Activated naive CD4-positive, alpha-beta T cell (primary cell): ENCODE measurements around the gene CKAP2L.
"Not testable (repeated sequence)": the region's sequence is repeated elsewhere in the genome, so short reads cannot be mapped to it uniquely, and the experiment has no call there.

Experiments
- DNase-seq, 4 experiments: peaks; one replicate each; lab custom pipeline; 2025; lab: John Stamatoyannopoulos, UW

Gene CKAP2L

DNA sequence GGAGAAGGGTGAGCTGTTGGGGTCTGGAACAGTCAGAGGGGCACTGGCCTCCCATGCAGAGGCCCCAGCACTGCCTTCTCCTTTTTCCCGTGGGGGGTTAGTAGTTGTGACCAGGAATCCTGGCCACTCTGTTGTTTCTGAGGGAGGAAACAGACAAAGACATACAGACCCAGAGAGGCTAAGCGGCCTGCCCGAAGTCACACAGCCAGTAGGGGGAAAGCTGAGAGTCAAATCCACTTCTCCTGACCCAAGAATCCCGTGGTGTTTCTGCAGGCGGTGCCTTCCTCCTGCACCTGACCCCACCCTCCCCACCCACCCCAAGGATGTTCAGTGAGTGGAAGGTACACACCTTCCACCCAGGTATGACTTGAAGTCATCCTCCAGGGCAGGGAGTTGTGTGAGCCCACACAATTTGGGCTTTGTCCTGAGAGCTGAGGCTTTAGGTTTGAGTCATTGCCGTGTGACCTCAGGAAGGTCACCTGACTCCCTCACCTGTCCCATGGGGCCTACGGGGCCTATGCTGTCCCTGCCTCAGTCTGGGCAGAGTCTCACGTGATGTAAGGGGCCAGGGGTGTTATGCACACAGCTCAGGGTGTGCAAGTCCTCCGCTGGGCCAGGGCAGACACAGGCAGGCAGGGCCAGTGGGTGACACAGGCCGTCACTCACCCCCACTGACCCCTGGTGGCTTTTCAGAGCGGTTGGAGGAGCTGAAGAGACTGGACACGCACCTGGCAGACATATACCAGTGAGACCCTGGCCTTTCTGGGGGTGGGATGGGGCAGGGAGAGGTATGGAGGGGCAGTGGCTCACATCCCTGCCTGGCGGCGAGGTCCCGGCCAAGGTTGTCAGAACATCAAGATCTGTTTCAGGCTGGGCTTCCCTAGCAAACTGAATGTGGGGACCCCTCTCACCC is 38.6 kb downstream of the CKAP2L start:
- no peak for DNase-seq

DNA sequence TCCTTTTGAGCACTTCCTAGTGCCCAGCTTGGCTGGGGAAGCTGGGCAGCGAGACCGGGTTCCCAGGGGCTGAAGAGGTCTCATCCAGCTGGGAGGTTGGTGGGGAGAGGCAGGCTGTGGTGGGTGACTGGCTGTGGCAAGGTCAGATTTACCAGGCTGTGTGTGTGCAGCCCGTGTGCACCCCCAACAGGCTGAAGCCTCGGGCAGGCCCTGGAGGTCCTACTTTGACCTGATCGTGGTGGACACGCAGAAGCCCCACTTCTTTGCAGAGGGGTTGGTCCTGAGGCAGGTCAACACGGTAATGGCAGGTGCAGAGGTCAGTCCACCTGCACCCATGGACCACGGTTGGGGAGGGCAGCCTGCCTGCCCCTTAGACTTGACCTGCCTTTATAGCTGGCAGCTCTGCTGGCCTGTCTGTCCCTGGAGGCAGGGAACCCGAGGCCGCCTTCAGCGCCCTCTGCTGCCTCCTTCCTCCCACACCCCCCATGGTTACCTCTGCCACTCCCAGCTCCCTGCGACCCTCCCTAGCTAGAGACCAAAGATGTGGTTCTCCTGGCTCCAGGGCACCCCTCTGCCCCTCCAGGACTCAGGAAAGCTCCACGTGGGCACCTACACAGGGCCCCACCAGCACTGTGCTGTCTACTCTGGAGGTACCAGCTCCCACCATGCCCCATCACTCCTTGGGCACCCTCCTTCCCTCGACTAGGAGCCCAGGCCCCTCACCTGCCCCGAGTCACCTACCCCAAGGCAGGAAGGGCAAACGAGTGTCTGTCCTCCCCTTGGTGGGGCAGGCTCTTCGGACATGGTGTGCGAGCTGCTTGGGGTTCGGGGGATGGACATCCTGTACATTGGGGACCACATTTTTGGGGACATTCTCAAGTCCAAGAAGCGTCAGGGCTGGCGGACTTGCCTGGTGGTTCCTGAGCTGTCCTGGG is 39.6 kb downstream of the CKAP2L start:
- DNase-seq, result no peak

DNA sequence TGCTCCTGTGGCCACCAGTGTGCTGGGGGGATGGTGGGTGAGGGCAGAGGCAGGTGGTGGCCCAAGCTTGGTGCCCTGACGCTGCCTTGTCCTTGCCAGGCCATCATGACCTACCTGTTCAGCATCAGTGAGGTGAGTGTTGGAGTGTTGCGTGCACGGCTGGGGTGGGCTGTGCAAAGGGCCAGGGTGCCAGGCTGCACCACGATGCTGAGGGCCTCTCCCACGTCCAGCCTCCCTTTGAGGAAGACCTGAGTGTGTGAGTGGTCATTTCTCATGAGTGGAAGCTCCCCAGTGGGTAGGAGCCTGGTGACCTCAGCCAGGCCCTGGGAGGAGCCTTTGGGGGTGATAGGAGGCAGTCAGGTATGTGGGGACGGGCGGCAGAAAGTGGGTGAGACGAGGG is 40.4 kb downstream of the CKAP2L start:
- DNase-seq, result no peak

DNA sequence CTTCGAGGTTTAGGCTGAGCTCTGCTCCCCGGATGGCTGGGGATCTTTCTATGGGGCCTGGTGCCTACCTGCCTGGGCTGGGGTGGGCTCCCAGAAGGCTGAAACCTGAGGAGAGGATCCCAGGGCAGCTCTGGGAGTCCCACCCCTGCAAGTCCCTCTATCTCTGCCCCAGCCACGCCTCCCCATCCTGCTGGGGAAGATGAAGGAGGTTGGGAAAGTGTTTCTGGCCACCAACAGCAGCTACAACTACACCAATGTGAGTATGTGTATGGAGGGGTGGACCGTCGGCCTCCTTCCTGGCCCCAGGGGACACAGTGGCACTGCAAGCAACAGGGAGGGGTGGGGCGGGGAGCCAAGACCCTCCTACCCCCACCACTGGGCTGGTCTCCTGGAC is 40.9 kb downstream of the CKAP2L start:
- DNase-seq, result no peak

DNA sequence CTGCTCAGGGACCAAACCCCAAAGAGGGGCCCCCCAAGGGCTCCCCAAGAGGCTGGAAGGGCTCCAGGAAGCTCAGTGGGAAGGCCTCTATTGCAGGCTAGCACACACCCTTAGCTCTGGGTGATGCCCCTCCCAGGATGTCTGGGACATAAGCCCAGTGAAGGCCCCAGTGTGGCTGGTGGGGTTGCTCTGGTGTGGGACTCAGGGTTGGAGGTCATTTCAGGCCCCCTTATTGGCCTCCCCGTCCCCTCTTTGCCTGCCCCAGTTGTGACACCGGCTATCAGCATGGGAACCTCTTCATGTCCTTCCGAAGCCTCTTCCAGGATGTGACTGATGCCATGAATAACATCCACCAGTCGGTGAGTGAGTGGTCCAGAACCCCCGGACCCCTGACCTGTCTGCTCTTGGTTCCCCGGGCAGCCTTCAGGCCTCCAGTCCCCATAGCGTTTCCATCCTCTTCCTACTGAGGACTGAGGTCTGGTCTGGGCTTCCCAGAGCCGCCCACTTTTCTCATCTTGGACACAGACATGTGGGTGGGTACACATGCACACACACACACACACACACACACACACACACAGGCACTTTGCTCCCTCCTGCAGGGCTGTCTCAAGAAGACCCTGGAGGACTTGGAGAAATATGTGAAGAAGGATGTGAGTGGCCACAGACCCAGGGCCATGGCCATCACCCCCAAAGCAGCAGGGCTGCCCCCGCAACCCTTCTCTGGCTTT is 41.4 kb downstream of the CKAP2L start:
- DNase-seq, result no peak

DNA sequence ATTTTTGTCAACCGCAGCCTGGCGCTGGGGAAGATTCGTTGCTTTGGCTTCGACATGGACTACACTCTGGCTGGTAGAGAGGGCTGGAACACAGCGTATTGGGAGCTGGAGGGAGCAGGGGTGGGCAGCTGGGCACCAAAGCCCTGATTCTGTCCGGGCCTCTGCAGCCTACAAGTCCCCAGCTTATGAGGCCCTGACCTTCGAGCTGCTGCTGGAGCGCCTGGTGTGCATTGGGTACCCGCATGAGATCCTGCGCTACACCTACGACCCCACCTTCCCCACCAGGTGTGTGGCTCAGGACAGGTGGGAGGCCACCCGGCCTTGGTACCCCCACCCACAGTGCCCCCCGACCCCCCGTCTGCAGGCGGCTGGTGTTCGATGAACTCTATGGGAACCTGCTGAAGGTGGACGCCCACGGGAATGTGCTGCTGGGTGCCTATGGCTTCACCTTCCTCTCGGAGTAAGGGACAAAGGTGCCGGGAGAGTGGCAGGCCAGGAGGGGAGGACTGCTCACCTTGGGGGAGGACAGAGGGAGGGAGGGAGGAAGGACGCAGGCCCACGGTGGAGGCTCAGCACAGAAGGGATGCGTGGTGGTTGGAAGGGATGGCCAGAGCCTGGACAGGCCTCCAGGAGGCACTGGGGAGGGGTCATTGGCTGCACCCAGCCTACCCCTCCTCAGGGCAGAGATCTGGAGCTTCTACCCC is 42.4 kb downstream of the CKAP2L start:
- no peak for DNase-seq

DNA sequence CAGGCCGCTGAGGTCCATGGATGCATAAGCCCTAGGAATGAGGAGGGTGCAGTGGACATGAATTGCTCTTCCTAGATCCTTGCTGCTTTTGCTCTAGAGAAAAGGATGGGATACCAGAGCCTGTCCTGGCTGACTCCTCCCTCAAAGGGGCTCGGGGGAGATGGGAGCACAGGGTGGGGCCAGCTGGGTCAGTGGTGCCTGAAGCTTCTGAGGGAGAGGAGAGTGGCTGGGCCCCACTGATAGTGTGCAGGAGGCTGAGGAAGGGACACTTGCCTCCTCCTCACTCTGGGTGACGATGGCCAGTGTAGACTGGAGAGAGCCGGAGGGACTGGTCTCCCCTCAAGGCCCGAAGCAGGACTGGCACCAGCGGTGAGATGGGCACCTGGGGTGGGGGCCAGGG is 43.6 kb downstream of the CKAP2L start, which contains the start of gene NT5DC4:
Gene NT5DC4, plus strand, starts transcription at position 236 of the 400 bp plus-strand sequence. Its CDS starts 60 bp downstream, at position 296.
- no peak for DNase-seq

DNA sequence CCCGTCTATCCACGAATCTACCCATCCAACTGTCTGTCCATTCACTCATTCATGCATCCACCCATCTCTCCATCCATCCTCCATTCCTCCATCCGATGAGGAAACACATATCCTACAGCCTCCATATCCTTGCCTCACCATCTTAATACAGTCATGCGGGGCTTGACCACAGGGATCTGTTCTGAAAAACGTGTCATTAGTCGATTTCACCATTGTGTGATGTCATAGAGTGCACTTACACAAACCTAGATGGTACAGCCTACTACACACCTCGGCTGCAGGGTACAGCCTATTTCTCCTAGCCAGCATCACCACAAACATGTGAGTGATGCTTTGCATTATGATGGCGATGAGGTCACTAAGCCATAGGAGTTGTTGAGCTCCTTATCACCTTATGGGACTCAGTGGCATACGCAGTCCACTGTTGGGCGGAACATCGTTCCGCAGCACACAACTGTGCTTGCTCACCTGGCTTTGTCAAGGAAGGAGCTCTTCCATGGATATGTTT is 45.5 kb downstream of the CKAP2L start:
- DNase-seq, result no peak

DNA sequence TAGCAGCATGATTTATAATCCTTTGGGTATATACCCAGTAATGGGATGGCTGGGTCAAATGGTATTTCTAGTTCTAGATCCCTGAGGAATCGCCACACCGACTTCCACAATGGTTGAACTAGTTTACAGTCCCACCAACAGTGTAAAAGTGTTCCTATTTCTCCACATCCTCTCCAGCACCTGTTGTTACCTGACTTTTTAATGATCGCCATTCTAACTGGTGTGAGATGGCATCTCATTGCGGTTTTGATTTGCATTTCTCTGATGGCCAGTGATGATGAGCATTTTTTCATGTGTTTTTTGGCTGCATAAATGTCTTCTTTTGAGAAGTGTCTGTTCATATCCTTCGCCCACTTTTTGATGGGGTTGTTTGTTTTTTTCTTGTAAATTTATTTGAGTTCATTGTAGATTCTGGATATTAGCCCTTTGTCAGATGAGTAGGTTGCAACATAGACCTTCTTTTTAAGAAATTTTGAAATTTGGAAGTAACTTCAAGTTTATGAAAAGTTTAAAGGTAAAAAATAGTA is 47.5 kb downstream of the CKAP2L start:
- not testable (repeated sequence) for DNase-seq

DNA sequence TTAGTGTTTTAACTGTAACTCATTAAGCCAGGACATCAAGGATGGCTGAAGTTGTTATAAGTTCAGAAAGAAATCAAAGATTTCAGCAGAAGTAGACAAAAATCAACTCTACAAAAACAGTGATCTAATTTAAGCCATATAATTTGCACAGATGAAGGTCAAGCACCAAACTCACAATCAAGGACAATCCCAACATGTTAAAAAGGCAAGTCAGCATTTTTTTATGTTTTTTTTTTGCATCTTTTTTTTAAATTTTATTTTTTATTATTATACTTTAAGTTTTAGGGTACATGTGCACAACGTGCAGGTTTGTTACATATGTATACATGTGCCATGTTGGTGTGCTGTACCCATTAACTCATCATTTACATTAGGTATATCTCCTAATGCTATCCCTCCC is 48.3 kb downstream of the CKAP2L start:
- not testable (repeated sequence) for DNase-seq

DNA sequence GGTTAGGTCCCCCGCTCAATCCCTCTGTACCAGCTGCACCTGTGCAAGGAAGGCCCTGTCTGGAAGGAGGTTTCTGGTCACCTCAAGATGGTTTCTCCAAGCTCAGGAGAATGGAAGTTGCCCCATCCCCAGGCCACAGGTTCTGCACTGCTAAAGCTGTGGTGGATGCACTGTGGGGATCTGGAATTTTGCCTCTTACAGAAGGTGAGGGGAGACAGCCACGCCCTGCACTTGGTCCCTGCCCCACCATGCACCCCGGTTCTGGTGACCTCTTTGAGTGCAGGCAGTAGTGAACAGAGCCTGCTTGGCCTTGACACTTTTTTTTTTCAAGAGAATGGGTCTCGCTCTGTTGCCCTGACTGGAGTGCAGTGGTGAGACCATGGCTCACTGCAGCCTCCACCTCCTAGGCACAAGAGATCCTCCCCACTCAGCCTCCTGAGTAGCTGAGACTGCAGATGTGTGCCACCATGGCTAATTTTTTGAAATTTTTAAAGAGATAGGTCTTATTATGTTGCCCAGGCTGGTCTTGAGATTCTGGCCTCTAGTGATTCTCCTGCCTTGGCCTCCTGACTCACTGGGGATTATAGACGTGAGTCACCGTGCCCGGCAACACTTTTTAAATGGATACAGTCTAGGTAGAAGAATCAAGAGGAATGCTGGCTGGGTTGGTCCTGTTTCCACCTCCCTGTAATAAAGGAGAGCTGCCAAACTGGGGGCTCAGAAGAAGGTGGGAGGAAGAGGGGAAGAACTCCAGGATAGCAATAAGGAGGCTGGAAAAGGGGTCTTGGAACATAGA is 49.4 kb downstream of the CKAP2L start:
- DNase-seq, result no peak

DNA sequence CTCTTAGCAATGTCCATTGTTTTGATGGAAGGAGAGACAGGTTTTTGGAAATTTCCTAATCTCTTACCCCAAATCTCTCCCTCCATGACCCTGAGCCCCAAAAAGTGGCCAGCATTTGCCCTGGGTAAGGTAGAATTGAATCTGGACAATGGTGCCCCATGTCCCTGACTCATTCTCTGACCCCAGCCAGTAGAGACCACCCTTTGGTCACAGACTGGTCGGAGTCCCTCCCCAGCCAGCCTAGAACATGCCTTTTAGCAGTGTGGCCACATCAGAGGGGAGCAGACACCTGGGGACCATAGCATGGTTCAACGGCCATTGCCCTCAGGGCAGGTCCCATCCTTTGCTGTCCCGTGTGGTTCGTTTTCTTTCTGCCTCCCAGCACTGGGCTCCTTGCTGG is 50.1 kb downstream of the CKAP2L start:
- no peak for DNase-seq

DNA sequence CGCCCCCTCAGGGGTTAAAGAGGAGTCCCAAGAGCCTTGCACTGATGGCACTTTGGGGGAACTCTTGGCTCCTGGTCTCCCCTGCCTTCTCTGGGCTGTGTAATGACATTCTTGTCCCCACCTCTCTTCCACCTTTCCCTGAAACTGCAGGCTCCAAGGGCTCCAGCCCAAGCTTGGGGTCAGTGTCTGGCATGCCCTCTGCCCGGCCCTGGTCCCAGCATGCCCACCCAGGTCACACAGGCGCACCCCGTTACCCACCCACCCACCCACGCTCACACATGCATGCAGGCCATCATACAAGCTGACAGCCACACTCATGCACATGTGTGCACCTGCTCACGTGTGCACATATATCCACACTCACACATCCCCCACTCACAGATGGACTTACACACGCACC is 50.5 kb downstream of the CKAP2L start:
- DNase-seq, result no peak

DNA sequence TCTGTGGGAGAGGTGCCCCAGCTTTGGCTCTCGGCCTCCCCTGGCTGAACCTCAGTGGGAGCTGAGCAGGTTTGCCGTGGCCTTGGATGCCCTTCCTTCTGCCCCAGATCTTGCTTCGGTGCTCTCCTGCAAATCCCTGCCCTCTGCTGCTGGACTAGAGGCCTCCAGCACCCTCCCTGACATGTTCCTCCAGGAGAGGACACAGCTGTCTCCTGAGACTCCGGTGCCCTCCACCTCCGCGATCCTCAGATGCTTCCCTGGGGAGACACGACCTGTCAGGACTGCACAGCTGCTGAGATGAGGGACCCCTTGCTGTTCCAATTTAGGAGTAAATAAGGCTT is 50.9 kb downstream of the CKAP2L start:
- no peak for DNase-seq

DNA sequence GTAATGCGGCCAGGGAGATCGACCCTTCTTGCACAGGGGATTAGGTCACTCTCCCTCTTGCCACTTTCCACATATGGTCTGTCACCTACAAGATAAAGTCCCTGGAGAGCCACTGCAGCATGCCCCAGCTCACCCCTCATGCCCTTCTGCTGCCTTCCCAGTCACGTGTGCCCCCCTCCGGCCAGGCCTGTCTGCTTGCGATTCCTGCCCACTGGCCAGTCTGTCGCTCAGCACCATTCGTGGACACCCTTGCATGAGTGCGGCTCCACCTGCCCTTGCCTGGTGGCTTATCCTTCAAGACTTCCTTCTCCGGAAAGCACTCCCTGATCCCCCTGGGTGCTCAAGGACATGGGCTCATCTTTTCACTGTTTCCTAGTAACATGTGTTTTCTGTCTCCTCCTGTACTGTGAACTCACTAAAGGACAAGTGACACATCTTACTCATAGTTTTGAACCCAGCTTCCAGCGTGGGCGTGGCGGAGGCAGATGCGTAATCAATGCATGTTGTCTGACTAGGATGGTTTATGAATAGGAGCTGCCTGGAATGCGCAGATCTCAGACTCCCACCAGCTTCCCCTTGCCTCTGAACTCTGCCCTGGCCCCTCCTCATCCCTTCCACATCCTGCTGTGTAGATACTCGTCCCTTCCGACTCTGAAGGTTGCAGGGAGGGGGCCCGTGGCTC is 51.4 kb downstream of the CKAP2L start:
- no peak for DNase-seq

DNA sequence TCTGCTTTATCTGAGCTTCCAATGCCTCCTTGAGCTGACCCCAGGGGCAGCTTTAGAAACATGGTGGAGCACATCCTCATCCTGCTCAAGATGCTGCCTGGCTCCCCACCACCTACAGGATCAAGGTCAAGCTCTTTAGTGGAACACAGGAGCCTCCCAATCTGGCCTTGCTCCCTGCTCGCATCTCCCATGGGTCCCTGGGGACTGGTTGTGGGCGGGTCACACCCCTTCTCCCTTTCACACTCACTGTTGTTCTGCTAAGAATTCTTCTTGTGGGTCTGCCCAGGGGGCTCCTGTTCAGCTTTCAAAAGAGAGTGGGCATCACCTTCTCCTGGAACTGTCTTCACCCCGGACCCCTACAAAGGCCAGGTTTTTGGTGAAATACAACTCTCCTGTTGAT is 51.9 kb downstream of the CKAP2L start:
- no peak for DNase-seq

DNA sequence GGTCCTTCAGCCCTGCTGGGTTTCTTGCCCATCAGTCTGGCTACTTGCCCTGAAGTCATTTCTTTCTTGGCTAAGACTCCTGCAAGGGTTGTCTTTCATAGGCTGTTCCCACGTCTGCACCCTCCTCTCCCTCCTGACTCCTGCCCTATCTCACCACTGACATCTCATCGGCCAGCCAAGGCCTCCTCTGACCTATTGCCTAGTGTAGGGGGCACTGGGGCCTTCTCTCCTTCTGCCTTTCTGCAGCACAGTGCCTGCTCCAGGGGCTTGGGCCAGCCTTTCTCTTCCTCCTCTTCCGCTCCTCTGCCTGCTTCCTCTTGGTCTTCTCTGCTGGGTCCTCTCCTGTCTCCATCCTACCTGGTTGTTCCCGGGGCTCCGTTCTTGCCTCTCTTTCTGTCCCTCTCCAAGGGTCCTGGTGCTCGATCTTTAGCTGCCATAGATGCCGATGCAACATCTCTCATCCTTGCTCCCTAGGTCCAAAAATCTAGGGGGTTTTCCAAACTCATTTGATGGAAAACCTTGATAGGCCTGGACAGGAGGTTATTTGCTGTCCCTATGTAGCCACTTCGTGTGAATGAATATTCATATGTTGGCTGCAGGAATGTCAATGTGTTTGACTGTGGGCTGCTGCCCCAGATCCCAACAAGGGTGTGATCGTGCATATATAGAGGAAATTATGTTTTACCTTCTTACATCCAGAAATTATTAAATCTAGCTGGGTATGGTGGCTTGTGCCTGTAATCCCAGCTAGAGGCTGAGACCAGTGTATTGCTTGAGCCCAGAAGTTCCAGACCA is 53.3 kb downstream of the CKAP2L start:
- no peak for DNase-seq

DNA sequence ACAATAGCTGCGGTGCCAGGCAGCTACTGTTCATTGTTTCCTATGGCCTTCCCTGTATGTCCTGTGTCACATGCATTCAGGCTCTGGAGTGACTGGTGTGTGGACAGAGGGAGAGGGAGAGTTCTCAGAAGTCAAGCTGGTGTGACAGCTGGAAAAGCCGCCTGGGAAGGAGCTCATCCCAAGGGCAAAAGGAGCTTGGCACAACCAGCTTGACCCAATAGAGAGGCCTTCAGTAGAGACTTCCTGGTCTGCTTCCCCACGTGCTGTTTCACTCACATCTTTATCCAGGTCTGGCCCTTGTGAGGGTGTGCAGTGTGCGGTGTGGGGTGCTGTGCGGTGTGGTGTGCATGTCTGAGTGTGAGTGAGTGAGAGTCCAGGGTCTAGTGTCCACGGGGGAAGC is 54.7 kb downstream of the CKAP2L start:
- DNase-seq, result no peak

DNA sequence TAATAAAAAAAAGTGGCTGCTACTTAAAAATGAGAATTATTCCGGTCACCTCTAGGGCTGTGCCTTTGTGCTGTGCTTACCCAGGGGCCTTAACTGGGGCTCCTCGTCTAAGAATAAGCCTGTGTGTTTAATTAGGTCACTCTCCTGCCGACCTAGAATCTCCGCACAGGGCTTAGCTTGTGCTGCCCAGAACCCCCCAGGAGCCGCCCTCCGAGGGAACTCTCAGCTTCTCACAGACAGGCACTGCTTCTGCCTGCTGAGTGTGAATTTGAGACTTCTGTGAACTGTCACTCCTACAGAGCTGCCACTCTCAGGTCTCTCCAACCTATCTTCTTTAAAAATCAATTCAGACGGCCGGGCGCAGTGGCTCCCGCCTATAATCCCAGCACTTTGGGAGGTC is 55.4 kb downstream of the CKAP2L start:
- no peak for DNase-seq
